ENCODE results near the gene SHOC1.

- TF ChIP-seq CTCF (IDR thresholded peaks at IDR 0.05; ENCODE audit: extremely low read depth in 1 of 2, insufficient read depth in 1 of 2, low read depth in 1 of 2, low read length in 2 of 2) = no peak
- no peak for TF ChIP-seq POLR2A (IDR thresholded peaks at IDR 0.05; ENCODE audit: low read depth, low read length)
- no peak for TF ChIP-seq MAX (IDR thresholded peaks at IDR 0.05; ENCODE audit: insufficient read depth, insufficient read length)
- no peak for TF ChIP-seq EZH2 (IDR thresholded peaks at IDR 0.05; ENCODE audit: borderline replicate concordance, low read depth, low read length, severe bottlenecking)
- TF ChIP-seq MYC (IDR thresholded peaks at IDR 0.05; ENCODE audit: low read depth, low read length) = no peak
- TF ChIP-seq POLR2AphosphoS5 (IDR thresholded peaks at IDR 0.05; ENCODE audit: insufficient read depth, low read depth, low read length) = no peak
- no peak for TF ChIP-seq JUN (IDR thresholded peaks at IDR 0.05; ENCODE audit: borderline replicate concordance, insufficient read depth, insufficient read length, low read depth)
These were observed 41.6 kb upstream of the SHOC1 start for GRCh38 chr9:111836311-111836710.
